Measurements from ENCODE around the gene WNT11.

GRCh38 chr11:76139314-76139713 is 67.0 kb downstream of the WNT11 start:
- TF ChIP-seq, protein P1, sequence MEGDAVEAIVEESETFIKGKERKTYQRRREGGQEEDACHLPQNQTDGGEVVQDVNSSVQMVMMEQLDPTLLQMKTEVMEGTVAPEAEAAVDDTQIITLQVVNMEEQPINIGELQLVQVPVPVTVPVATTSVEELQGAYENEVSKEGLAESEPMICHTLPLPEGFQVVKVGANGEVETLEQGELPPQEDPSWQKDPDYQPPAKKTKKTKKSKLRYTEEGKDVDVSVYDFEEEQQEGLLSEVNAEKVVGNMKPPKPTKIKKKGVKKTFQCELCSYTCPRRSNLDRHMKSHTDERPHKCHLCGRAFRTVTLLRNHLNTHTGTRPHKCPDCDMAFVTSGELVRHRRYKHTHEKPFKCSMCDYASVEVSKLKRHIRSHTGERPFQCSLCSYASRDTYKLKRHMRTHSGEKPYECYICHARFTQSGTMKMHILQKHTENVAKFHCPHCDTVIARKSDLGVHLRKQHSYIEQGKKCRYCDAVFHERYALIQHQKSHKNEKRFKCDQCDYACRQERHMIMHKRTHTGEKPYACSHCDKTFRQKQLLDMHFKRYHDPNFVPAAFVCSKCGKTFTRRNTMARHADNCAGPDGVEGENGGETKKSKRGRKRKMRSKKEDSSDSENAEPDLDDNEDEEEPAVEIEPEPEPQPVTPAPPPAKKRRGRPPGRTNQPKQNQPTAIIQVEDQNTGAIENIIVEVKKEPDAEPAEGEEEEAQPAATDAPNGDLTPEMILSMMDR (IDR thresholded peaks at IDR 0.05; ENCODE audit: poor library complexity, severe bottlenecking), result no peak
- TF ChIP-seq EZH2 (IDR thresholded peaks at IDR 0.05; ENCODE audit: borderline replicate concordance, insufficient read depth, low read length, poor library complexity, severe bottlenecking) (no peak), POLR2AphosphoS5 (IDR thresholded peaks at IDR 0.05) (no peak)
